RWPE1 (cell line): ENCODE data around the gene CDYL.

Experiments used
- CTCF ChIA-PET: fragments of 350-600 bp; sonication (Branson Sonifier 250); formaldehyde crosslinking; extraction: SDS; loops from one replicate; lab custom pipeline; 2021; lab: Yijun Ruan, JAX
- POLR2A ChIA-PET: fragments of 400-600 bp; formaldehyde crosslinking; extraction: SDS; loops from one replicate; lab custom pipeline; 2020; ENCODE audit warnings: antibody characterized with exemption; ENCODE audit not compliant: low non-redundant PET; lab: Yijun Ruan, JAX
- DNase-seq: peaks from one replicate; pipeline ENCODE4 v3.0.0; 2012; ENCODE audit warnings: low spot score
- H3K27ac ChIP-seq: fragments of 450-650 bp; 2 replicates; pipeline ENCODE4 v1.5.1; 2017
- CTCF ChIP-seq: fragments of 450-650 bp; conservative IDR thresholded peaks from 2 replicates; pipeline ENCODE4 v1.5.1; 2017; ENCODE audit warnings: low read depth, mild to moderate bottlenecking

Gene CDYL

GRCh38 chr6:4794140-4794707 lies 18.0 kb downstream of the CDYL start:
- H3K27ac ChIP-seq, result no peak overlapping the region
- DNase-seq, result no peak
- ChIA-PET POLR2A (no interaction called here), CTCF (no interaction called here)
- no peak for TF ChIP-seq CTCF

GRCh38 chr6:4797587-4797986 lies 21.4 kb downstream of the CDYL start:
- no peak for DNase-seq
- CTCF ChIA-PET, result no interaction called here
- TF ChIP-seq CTCF, result no peak
- POLR2A ChIA-PET, result no interaction called here
- no peak overlapping the region for H3K27ac ChIP-seq

GRCh38 chr6:4799912-4800311 lies 23.7 kb downstream of the CDYL start:
- ChIA-PET CTCF (interaction anchor here (0.9 kb wide), 2 partner anchors 10 to 45 kb away, joined by 3 to 5 read pairs; no protein-coding TSS in a partner anchor), POLR2A (no interaction called here)
- no peak for TF ChIP-seq CTCF
- DNase-seq, result no peak
- H3K27ac ChIP-seq, result no peak overlapping the region

- H3K27ac ChIP-seq, result no peak overlapping the region
- DNase-seq, result no peak
- TF ChIP-seq CTCF, result no peak
- POLR2A ChIA-PET, result no interaction called here
- CTCF ChIA-PET, result no interaction called here
Measured at GRCh38 chr6:4800662-4801061, 24.5 kb downstream of the CDYL start.

- DNase-seq, result no peak
- ChIA-PET CTCF (interaction anchor here (0.6 kb wide), 1 partner anchor 20 kb away, joined by 3 read pairs; no protein-coding TSS in a partner anchor), POLR2A (no interaction called here)
- no peak for TF ChIP-seq CTCF
- no peak overlapping the region for H3K27ac ChIP-seq
Measured at GRCh38 chr6:4801491-4802110, 25.4 kb downstream of the CDYL start.

- no peak for DNase-seq
- TF ChIP-seq CTCF, result no peak
- CTCF ChIA-PET, result interaction anchor here (0.6 kb wide), 1 partner anchor 186 kb away, joined by 3 read pairs; no protein-coding TSS in a partner anchor
- POLR2A ChIA-PET, result no interaction called here
- no peak overlapping the region for H3K27ac ChIP-seq
Measured at GRCh38 chr6:4802312-4802935, 26.2 kb downstream of the CDYL start.
